Hematopoietic multipotent progenitor cell treated with erythropoietin and hydrocortisone succinate and interleukin-3 and kit ligand, for 8 days (in vitro differentiated cells): ENCODE results near the gene EIF2S3.
"Not testable (repeated sequence)": the region's sequence is repeated elsewhere in the genome, so short reads cannot be mapped to it uniquely, and the experiment has no call there.

Source experiments
- DNase-seq: peaks from one replicate; pipeline ENCODE4 v3.0.0-alpha.2; 2015

Gene EIF2S3

GRCh38 chrX:24050522-24051318 is 4.0 kb upstream of the EIF2S3 start:
- peak; percentile 11 for DNase-seq

DNA sequence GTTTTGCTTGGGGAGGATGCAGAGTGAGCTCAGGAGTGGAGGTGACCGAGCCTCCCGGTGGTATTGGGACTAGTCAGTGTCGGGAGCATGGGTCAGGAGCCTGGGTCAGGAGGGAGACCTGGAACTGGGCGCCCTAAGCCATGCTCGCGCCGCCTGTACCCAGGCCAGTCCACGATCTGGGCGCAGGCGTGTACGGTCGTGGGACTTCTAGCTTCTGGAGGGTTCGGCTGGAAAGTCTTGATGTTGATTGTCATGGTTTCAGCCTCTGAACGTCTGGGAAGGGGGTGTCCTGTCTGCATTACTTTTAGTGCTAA is 244 bp downstream of the EIF2S3 start:
- DNase-seq, result no peak

DNA sequence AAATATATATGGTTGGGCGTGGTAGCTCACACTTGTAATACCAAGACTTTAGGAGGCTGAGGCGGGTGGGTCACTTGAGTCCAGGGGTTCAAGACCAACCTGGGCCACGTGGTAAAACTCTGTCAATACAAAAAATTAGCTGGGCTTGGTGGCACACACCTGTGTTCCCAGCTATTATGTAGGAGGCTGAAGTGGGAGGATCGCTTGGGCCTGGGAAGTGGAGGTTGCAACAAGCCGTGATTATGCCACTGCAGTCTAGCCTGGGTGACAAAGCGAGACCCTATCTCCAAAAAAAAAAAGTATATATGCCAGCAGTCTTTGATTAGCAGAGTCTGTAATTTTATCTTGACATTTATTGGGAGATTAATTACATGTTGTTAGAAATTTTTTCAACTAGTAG is 8.7 kb downstream of the EIF2S3 start:
- no peak for DNase-seq

DNA sequence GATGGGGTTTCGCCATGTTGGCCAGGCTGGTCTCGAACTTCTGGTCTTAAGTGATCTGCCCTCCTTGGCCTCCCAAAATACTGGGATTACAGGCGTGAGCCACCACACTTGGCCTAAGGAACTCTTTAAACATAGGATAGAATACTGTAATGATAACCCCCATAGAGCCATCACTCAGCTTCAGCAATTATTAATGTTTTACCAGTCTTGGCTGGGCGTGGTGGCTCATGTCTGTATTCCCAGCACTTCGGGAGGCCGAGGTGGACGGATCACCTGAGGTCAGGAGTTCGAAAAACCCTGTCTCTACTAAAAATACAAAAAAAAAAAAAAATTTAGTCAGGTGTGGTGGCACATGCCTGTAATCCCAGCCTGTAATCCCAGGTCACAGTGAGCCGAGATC is 15.1 kb downstream of the EIF2S3 start:
- DNase-seq, result no peak

- DNase-seq, result no peak
Observed at GRCh38 chrX:24079411-24079810, 24.7 kb downstream of the EIF2S3 start.

- not testable (repeated sequence) for DNase-seq
Observed at GRCh38 chrX:24080245-24080644, 25.5 kb downstream of the EIF2S3 start.

DNA sequence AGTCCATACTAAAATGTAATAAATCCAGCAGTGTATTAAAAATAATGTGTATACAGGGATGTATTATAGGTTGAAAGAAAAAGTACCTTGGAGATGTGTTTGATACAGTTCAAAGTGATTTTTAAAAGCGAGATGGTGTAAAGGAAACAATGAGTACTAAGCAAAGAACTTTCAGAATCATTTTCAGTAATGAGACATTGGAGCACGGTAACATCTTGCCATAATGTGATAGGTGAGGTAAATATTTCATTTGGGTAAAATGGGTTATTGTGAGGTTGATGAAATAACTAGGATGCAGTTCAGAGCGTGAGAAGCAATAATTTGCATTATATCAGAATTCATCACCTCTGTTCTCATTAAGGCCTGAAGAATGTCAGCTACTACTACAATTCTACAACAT is 25.9 kb downstream of the EIF2S3 start:
- no peak for DNase-seq

DNA sequence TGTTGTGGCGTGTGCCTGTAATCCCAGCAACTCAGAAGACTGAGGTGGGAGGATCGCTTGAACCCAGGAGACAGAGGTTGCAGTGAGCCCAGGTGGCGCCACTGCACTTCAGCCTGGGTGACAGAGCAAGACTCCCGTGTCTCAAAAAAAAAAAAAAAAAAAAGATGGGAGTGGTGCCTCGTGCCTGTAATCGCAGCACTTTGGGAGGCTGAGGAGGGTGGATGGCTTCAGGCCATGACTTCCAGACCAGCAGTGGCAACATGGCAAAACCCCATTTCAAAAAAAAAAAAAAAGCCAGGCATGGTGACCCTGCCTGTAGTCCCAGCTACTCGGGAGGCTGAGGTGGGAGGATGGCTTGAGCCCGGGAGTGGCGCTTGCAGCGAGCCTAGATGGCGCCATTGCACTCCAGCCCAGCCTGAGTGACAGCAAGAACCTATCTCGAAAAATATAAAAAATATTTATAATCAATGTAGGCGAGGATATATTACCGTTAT is 27.0 kb downstream of the EIF2S3 start:
- peak; percentile 72 for DNase-seq

GRCh38 chrX:24082447-24082846 is 27.7 kb downstream of the EIF2S3 start:
- DNase-seq, result no peak

DNA sequence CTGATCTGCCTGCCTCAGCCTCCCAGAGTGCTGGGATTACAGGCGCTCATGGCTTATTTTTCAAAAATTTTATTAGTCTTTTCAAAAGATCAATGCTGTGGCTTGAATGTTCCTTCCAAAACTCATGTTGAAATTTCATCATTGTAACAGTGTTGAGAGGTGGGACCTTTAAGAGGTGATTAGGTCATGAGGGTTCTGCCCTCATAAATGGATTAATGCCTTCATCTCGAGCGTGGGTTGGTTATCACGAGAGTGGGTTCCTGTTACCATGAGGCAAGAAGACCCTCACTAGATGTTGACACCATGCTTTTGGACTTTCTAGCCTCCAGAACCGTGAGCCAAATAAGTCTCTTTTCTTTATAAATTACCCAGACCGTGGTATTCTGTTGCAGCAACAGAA is 30.3 kb downstream of the EIF2S3 start:
- no peak for DNase-seq

GRCh38 chrX:24090300-24091200 is 35.8 kb downstream of the EIF2S3 start:
- DNase-seq, result no peak

DNA sequence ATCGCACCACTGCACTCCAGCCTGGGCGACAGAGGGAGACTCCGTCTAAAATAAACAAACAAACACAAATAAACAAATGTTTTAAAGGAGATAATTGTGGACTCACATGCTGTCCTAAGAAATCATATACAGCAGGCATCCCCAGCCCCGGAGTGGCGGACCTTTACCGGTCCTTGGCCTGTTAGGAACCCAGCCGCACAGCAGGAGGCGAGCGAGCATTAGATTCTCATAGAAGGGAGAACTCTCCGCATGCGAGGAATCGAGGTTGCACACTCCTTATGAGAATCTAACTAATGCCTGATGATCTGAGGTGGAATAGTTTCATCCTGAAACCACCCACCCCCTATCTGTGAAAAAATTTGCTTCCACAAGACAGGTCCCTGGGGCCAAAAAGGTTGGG is 39.0 kb downstream of the EIF2S3 start:
- no peak for DNase-seq

DNA sequence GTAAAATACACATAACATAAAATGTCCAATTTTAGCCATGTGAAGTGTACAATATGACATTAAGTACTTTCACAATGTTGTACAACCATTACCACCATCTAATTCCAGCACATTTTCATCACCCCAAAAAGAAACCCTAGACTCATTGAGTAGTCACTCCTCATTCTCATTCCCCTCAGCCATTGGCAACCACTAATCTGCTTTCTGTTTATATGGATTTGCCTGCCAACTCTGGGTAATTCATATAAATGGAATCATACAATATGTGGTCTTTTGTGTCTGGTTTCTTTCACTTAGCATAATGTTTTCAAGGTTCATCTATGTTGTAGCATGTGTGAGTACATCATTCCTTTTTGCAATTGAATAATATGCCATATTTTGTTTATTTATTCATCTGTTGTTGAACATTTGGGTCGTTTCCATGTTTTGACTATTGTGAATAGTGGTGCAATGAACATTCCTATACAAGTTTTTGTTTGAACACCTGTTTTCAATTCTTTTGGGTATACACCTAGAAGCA is 43.0 kb downstream of the EIF2S3 start:
- no peak for DNase-seq

- no peak for DNase-seq
Observed at GRCh38 chrX:24098932-24099331, 44.2 kb downstream of the EIF2S3 start.

DNA sequence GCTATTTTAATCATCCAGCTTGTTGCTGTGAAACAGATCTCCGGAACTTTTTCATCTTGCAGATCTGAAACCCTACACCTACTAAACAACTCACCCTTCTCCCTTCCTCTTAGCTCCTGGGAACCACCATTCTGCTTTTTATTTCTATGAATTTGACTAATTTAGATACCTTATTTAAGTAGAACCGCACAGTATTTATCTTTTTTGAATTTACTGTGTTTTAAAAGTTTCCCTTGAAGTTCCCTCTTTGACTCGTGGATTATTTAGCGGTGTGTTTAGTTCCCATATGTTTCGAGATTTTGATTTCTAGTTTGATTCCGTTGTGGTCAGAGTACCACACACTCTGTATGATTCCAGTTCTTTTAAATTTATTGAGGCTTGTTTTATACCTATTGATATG is 44.6 kb downstream of the EIF2S3 start:
- no peak for DNase-seq

GRCh38 chrX:24100713-24101112 is 46.0 kb downstream of the EIF2S3 start:
- DNase-seq, result peak; percentile 22

DNA sequence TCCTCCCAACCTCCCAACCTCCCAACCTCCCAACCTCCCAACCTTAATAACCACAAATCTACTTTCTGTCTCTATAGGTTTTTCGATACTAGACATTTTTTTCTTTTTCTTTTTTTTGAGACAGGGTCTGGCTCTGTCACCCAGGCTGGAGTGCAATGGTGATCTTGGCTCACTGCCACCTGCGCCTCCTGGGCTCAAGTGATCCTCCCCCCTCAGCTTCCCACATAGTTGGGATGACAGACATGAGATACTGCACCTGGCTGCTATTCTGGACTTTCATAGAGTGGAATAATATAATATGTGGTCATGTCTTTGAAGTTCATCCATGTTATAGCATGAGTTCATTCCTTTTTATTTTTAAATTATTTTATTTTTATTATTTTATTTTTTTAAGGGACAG is 55.3 kb downstream of the EIF2S3 start:
- no peak for DNase-seq

GRCh38 chrX:24113181-24113580 is 58.4 kb downstream of the EIF2S3 start:
- no peak for DNase-seq

DNA sequence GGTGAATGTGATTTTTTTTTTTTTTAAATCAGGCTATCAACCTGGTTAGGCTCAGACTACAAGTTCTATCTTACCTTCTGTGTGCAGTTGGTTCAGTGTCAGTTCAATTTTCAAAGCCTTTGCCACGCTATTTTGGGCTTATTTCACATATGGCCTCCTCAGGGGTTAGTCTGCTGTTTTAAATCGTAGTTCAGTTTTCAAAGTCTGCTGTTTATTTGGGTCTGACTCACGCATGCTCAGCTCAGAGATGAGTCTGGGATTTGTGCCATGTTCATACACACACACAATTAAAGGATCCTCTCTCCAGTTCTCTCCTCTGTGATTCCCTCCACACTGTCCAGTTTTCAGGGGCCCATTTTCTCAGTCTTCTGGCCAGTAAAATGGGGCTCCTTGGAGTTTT is 62.5 kb downstream of the EIF2S3 start:
- DNase-seq, result no peak

GRCh38 chrX:24124244-24124799 is 69.6 kb downstream of the EIF2S3 start:
- no peak for DNase-seq

DNA sequence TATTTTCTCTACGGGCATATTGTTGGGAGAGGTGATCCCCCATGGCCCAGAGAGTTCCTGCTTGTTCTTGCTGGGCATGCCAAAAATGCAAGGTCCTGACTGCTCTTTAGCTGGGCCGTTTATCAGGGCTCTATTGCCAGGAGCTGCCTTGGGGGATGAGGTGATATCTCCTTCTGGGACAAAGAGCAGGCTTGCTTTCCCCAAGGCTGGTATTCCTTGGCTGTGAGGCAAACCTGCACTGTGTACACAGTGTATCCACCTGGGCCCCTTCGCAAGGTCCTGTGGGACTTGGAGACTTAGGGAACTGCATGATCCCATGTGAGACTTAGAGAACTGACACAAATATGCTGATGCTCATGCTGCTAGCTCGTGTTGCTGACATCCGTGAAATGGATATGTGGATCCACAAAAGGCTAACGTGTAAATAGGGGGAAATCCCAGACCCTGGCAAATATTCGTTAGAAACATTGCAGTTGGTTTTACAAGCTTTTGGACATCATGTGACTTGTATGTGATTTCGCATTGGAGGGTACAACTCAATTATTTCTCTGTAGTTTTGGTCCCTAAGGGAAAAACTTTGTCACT is 70.4 kb downstream of the EIF2S3 start:
- DNase-seq, result no peak
